Measurements from ENCODE around the gene LGMN.
"Not testable (repeated sequence)": the region's sequence is repeated elsewhere in the genome, so short reads cannot be mapped to it uniquely, and the experiment has no call there.

Gene LGMN

DNA sequence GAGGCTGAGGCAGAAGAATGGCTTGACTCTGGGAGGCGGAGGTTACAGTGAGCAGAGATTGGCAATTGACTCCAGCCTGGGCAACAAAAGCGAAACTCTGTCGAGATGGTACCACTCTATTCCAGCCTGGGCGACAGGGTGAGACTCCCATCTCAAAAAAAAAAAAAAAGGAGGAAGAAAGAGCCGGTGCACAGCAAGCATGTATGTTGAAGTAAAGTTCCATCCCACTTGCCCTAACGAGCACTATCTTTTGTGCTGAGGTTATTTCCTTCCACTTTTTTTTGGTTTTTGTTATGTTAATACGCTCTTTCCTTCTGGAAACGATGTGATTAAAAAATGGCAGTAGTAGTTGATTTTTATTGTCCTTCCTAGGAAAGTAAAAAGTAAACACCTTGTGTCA is 26.1 kb upstream of the LGMN start:
- DNase-seq (ENCODE audit: low read depth) = no peak

GRCh38 chr14:92770484-92770883 is 22.1 kb upstream of the LGMN start:
- no peak for DNase-seq (ENCODE audit: low read depth)
- TF ChIP-seq, protein P1, sequence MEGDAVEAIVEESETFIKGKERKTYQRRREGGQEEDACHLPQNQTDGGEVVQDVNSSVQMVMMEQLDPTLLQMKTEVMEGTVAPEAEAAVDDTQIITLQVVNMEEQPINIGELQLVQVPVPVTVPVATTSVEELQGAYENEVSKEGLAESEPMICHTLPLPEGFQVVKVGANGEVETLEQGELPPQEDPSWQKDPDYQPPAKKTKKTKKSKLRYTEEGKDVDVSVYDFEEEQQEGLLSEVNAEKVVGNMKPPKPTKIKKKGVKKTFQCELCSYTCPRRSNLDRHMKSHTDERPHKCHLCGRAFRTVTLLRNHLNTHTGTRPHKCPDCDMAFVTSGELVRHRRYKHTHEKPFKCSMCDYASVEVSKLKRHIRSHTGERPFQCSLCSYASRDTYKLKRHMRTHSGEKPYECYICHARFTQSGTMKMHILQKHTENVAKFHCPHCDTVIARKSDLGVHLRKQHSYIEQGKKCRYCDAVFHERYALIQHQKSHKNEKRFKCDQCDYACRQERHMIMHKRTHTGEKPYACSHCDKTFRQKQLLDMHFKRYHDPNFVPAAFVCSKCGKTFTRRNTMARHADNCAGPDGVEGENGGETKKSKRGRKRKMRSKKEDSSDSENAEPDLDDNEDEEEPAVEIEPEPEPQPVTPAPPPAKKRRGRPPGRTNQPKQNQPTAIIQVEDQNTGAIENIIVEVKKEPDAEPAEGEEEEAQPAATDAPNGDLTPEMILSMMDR (conservative IDR thresholded peaks at IDR 0.05; ENCODE audit: control insufficient read depth, insufficient read depth, low read depth, low read length) = no peak
- no peak overlapping the region for H3K4me3 ChIP-seq (ENCODE audit: control insufficient read depth, low read depth, low read length)

More for the DNA sequence above, 26.1 kb upstream of the LGMN start:
- no peak overlapping the region for H3K4me3 ChIP-seq (ENCODE audit: control insufficient read depth, low read depth, low read length)
- TF ChIP-seq, protein P1 (conservative IDR thresholded peaks at IDR 0.05; ENCODE audit: control insufficient read depth, insufficient read depth, low read depth, low read length) = no peak

GRCh38 chr14:92768795-92769194 is 20.4 kb upstream of the LGMN start:
- TF ChIP-seq, protein P1 (conservative IDR thresholded peaks at IDR 0.05; ENCODE audit: control insufficient read depth, insufficient read depth, low read depth, low read length) = no peak
- DNase-seq (ENCODE audit: low read depth) = no peak
- H3K4me3 ChIP-seq (ENCODE audit: control insufficient read depth, low read depth, low read length) = no peak overlapping the region

DNA sequence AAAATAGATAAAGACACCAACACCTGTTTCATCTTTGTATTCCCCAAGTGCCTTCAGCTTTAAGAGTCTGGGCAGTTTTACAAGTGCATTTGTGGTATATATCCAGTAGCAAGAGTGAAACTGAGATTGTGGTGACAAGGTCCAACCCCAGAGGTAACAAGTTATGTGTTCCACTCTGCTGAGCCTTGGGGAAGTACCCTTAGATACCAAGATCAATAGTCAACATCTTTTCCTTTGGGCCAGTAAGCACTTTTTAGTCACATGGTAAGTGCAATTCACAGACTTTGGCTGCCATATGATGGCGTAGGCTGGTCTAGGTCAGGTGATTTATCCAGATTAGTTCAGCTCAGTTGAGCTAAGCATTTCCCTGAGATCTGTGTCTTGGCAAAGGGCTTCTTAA is 19.8 kb upstream of the LGMN start:
- H3K4me3 ChIP-seq (ENCODE audit: control insufficient read depth, low read depth, low read length); DNase-seq (ENCODE audit: low read depth): not testable (repeated sequence)

DNA sequence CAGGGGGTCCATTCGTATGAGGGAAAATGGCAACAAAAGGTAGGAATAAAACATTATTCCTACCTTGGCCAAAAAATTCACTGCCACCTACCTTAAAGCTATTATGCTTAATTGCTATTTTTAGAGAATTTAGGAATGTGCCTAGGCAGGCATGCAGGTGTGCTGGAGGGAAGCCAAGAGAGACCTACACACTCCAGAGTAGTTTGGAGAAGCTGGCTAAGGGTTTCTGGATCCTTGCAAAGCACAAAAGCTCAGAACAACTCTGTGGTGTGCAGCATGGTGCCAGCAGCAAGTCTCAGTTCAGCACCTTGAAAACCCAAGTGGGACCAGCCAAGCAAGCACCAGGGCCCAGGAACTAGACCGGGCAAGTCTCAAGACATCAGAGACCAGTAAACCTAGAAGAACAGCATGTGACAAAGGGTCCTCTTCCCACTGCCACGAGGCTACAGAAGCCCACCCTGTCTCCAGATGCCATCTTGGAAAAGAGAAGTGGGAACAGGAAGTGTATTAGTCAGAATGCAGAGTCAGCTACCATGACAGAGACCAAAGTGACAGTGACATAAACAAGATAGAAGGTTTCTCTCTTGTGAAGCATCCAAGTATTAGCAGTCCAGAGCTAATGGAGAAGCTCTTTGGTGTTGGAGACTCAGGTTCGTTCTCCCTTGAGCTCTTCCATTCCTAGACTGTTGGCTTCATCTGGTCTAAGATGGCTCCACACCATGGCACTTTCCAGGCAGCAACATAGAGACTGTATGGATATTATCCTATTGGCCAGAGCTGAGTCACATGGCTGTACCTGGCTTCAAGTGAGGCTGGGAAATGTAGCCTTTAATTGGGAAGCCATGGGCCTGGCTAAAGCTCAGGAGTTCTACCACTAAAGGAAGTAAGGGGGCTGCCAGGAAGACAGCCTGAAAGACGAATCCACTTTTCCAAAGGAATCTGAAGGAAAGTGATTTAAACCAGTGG is 15.5 kb upstream of the LGMN start:
- H3K4me3 ChIP-seq (ENCODE audit: control insufficient read depth, low read depth, low read length); DNase-seq (ENCODE audit: low read depth): not testable (repeated sequence)

GRCh38 chr14:92760524-92760805 is 12.0 kb upstream of the LGMN start:
- no peak for DNase-seq (ENCODE audit: low read depth)
- TF ChIP-seq, protein P1 (conservative IDR thresholded peaks at IDR 0.05; ENCODE audit: control insufficient read depth, insufficient read depth, low read depth, low read length) = no peak
- no peak overlapping the region for H3K4me3 ChIP-seq (ENCODE audit: control insufficient read depth, low read depth, low read length)

GRCh38 chr14:92759679-92760523 is 11.5 kb upstream of the LGMN start:
- TF ChIP-seq, protein P1 (conservative IDR thresholded peaks at IDR 0.05; ENCODE audit: control insufficient read depth, insufficient read depth, low read depth, low read length) = no peak
- DNase-seq (ENCODE audit: low read depth) = no peak

More at GRCh38 chr14:92759679-92760523, 11.5 kb upstream of the LGMN start:
- no peak overlapping the region for H3K4me3 ChIP-seq (ENCODE audit: control insufficient read depth, low read depth, low read length)

Data from fibroblast of mammary gland (primary cell).